Fibroblast of lung (primary cell): ENCODE results near the gene MYDGF.

ENCODE experiments used
- EZH2 ChIP-seq: IDR thresholded peaks from 2 replicates; pipeline ENCODE4 v1.5.1; 2012; ENCODE audit warnings: low read length, control low read depth, mild to moderate bottlenecking; ENCODE audit errors: missing control alignments
- TF ChIP-seq, protein P1 (sequence below), 2 donors: IDR thresholded peaks in 1 of 2; conservative IDR thresholded peaks in 1 of 2; 1 replicate in 1 of 2; 2 replicates in 1 of 2; pipeline ENCODE4 v1.5.1; 2011 to 2012; ENCODE audit warnings: low read length in 2 of 2, control low read depth in 1 of 2, inconsistent platforms in 1 of 2, low read depth in 1 of 2, mild to moderate bottlenecking in 1 of 2

DNA sequence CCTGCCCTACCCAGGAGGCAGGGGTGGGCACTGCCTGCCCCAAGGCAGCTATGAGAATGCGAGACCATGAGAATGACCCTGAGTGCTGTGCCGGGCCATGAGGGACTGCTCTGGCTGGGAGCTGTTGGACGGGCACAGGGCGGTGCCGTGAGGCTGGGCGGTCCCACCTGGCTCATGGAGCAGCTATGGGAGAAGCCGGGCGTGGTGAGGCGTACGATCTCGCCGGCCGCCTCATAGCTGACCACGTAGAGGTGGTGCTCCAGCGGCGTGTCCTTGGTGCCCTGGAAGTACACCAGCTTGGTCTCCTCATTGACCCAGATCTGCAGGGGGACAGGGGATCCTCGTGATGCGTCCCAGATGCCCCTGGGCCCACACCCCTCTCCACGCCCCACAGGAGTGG lies 19.3 kb upstream of the MYDGF start:
- TF ChIP-seq, protein P1, sequence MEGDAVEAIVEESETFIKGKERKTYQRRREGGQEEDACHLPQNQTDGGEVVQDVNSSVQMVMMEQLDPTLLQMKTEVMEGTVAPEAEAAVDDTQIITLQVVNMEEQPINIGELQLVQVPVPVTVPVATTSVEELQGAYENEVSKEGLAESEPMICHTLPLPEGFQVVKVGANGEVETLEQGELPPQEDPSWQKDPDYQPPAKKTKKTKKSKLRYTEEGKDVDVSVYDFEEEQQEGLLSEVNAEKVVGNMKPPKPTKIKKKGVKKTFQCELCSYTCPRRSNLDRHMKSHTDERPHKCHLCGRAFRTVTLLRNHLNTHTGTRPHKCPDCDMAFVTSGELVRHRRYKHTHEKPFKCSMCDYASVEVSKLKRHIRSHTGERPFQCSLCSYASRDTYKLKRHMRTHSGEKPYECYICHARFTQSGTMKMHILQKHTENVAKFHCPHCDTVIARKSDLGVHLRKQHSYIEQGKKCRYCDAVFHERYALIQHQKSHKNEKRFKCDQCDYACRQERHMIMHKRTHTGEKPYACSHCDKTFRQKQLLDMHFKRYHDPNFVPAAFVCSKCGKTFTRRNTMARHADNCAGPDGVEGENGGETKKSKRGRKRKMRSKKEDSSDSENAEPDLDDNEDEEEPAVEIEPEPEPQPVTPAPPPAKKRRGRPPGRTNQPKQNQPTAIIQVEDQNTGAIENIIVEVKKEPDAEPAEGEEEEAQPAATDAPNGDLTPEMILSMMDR (conservative IDR thresholded peaks at IDR 0.05 in 1 of 2, IDR thresholded peaks at IDR 0.05 in 1 of 2; ENCODE audit: low read depth in 1 of 2, low read length in 2 of 2) = no peak
- no peak for TF ChIP-seq EZH2
